Islet of Langerhans (tissue), 1 donor: ENCODE data around the gene HMGN1.

ENCODE experiments used
- FAIRE-seq: peaks from one replicate; lab custom pipeline; 2011; peaks lifted over from hg19 to GRCh38; lab: Jason Lieb, UNC

The HMGN1 gene

GRCh38 chr21:39296891-39297290, 52.0 kb downstream of the HMGN1 start:
- FAIRE-seq = no peak
